ENCODE data around the gene GAS2L1. TPM values are rescaled to one million over a fixed set of nuclear protein-coding genes. Genes with fewer than 3 reads are reported as not detected.

Gene GAS2L1
- total RNA-seq, 1 experiment from 2014 or later = 28.3 TPM

GRCh38 chr22:29334148-29334547 is 27.7 kb downstream of the GAS2L1 start:
- Histone ChIP-seq H3K27me3 (ENCODE audit: control insufficient read depth, insufficient read depth, low read length) (no peaks in the 10 kb centered on the region), H3K36me3 (replicated peaks; ENCODE audit: control insufficient read depth, insufficient read depth, low read length) (peaks cover 18% of the 10 kb centered on the region), H3K4me3 (ENCODE audit: insufficient read depth, low read depth, low read length) (no peak overlapping the region)
- peak; percentile 44 for DNase-seq

- H3K4me3 ChIP-seq (ENCODE audit: insufficient read depth, low read depth, low read length) = no peak overlapping the region
- peaks cover 20% of the 10 kb centered on the region for H3K36me3 ChIP-seq (replicated peaks; ENCODE audit: control insufficient read depth, insufficient read depth, low read length)
- H3K27me3 ChIP-seq (ENCODE audit: control insufficient read depth, insufficient read depth, low read length) = no peaks in the 10 kb centered on the region
- no peak for DNase-seq
Observed at GRCh38 chr22:29334696-29335344, 28.4 kb downstream of the GAS2L1 start.

GRCh38 chr22:29335656-29336055 is 29.2 kb downstream of the GAS2L1 start:
- no peak for DNase-seq
- no peaks in the 10 kb centered on the region for H3K27me3 ChIP-seq (ENCODE audit: control insufficient read depth, insufficient read depth, low read length)
- no peak overlapping the region for H3K4me3 ChIP-seq (ENCODE audit: insufficient read depth, low read depth, low read length)
- peaks cover 22% of the 10 kb centered on the region for H3K36me3 ChIP-seq (replicated peaks; ENCODE audit: control insufficient read depth, insufficient read depth, low read length)

- no peaks in the 10 kb centered on the region for H3K27me3 ChIP-seq (ENCODE audit: control insufficient read depth, insufficient read depth, low read length)
- no peak overlapping the region for H3K4me3 ChIP-seq (ENCODE audit: insufficient read depth, low read depth, low read length)
- DNase-seq = no peak
- H3K36me3 ChIP-seq (replicated peaks; ENCODE audit: control insufficient read depth, insufficient read depth, low read length) = peaks cover 26% of the 10 kb centered on the region
Observed at GRCh38 chr22:29336751-29337490, 30.5 kb downstream of the GAS2L1 start.

GRCh38 chr22:29337631-29338284 is 31.3 kb downstream of the GAS2L1 start:
- H3K4me3 ChIP-seq (ENCODE audit: insufficient read depth, low read depth, low read length) = no peak overlapping the region
- no peaks in the 10 kb centered on the region for H3K27me3 ChIP-seq (ENCODE audit: control insufficient read depth, insufficient read depth, low read length)
- DNase-seq = no peak
- H3K36me3 ChIP-seq (replicated peaks; ENCODE audit: control insufficient read depth, insufficient read depth, low read length) = peaks cover 24% of the 10 kb centered on the region

GRCh38 chr22:29338398-29338797 is 31.9 kb downstream of the GAS2L1 start:
- H3K27me3 ChIP-seq (ENCODE audit: control insufficient read depth, insufficient read depth, low read length) = no peaks in the 10 kb centered on the region
- DNase-seq = no peak
- H3K36me3 ChIP-seq (replicated peaks; ENCODE audit: control insufficient read depth, insufficient read depth, low read length) = peaks cover 24% of the 10 kb centered on the region
- no peak overlapping the region for H3K4me3 ChIP-seq (ENCODE audit: insufficient read depth, low read depth, low read length)

- DNase-seq = peak; percentile 48
- Histone ChIP-seq H3K4me3 (ENCODE audit: insufficient read depth, low read depth, low read length) (no peak overlapping the region), H3K36me3 (replicated peaks; ENCODE audit: control insufficient read depth, insufficient read depth, low read length) (peaks cover 24% of the 10 kb centered on the region), H3K27me3 (ENCODE audit: control insufficient read depth, insufficient read depth, low read length) (no peaks in the 10 kb centered on the region)
Observed at GRCh38 chr22:29339381-29340235, 33.2 kb downstream of the GAS2L1 start.

- DNase-seq = peak; percentile 42
- H3K36me3 ChIP-seq (replicated peaks; ENCODE audit: control insufficient read depth, insufficient read depth, low read length) = peaks cover 24% of the 10 kb centered on the region
Observed at GRCh38 chr22:29340566-29340965, 34.1 kb downstream of the GAS2L1 start.

GRCh38 chr22:29341056-29341848 is 34.8 kb downstream of the GAS2L1 start:
- H3K4me3 ChIP-seq (ENCODE audit: insufficient read depth, low read depth, low read length) = no peak overlapping the region
- H3K36me3 ChIP-seq (replicated peaks; ENCODE audit: control insufficient read depth, insufficient read depth, low read length) = peaks cover 21% of the 10 kb centered on the region
- H3K27me3 ChIP-seq (ENCODE audit: control insufficient read depth, insufficient read depth, low read length) = no peaks in the 10 kb centered on the region
- DNase-seq = no peak

More at GRCh38 chr22:29340566-29340965, 34.1 kb downstream of the GAS2L1 start:
- Histone ChIP-seq H3K4me3 (ENCODE audit: insufficient read depth, low read depth, low read length) (no peak overlapping the region), H3K27me3 (ENCODE audit: control insufficient read depth, insufficient read depth, low read length) (no peaks in the 10 kb centered on the region)

- no peak for DNase-seq
- Histone ChIP-seq H3K36me3 (replicated peaks; ENCODE audit: control insufficient read depth, insufficient read depth, low read length) (peaks cover 21% of the 10 kb centered on the region), H3K4me3 (ENCODE audit: insufficient read depth, low read depth, low read length) (no peak overlapping the region), H3K27me3 (ENCODE audit: control insufficient read depth, insufficient read depth, low read length) (no peaks in the 10 kb centered on the region)
Observed at GRCh38 chr22:29341849-29342127, 35.3 kb downstream of the GAS2L1 start.

- Histone ChIP-seq H3K36me3 (replicated peaks; ENCODE audit: control insufficient read depth, insufficient read depth, low read length) (peaks cover 20% of the 10 kb centered on the region), H3K27me3 (ENCODE audit: control insufficient read depth, insufficient read depth, low read length) (no peaks in the 10 kb centered on the region), H3K4me3 (ENCODE audit: insufficient read depth, low read depth, low read length) (no peak overlapping the region)
- DNase-seq = no peak
Observed at GRCh38 chr22:29342177-29342576, 35.7 kb downstream of the GAS2L1 start.

- Histone ChIP-seq H3K36me3 (replicated peaks; ENCODE audit: control insufficient read depth, insufficient read depth, low read length) (peaks cover 21% of the 10 kb centered on the region), H3K27me3 (ENCODE audit: control insufficient read depth, insufficient read depth, low read length) (no peaks in the 10 kb centered on the region), H3K4me3 (ENCODE audit: insufficient read depth, low read depth, low read length) (no peak overlapping the region)
- DNase-seq = peak; percentile 56
Observed at GRCh38 chr22:29342577-29343312, 36.3 kb downstream of the GAS2L1 start.

GRCh38 chr22:29343313-29343805 is 36.9 kb downstream of the GAS2L1 start:
- peaks cover 22% of the 10 kb centered on the region for H3K36me3 ChIP-seq (replicated peaks; ENCODE audit: control insufficient read depth, insufficient read depth, low read length)
- peak; percentile 70 for DNase-seq
- H3K4me3 ChIP-seq (ENCODE audit: insufficient read depth, low read depth, low read length) = no peak overlapping the region
- H3K27me3 ChIP-seq (ENCODE audit: control insufficient read depth, insufficient read depth, low read length) = no peaks in the 10 kb centered on the region

Measured in H7 (cell line).